Amniotic epithelial cell (primary cell): ENCODE data around the gene WDR82.

Experiments used
- DNase-seq: peaks from one replicate; pipeline ENCODE4 v3.0.0-alpha.2; 2010; ENCODE audit warnings: low read depth

The WDR82 gene

DNA sequence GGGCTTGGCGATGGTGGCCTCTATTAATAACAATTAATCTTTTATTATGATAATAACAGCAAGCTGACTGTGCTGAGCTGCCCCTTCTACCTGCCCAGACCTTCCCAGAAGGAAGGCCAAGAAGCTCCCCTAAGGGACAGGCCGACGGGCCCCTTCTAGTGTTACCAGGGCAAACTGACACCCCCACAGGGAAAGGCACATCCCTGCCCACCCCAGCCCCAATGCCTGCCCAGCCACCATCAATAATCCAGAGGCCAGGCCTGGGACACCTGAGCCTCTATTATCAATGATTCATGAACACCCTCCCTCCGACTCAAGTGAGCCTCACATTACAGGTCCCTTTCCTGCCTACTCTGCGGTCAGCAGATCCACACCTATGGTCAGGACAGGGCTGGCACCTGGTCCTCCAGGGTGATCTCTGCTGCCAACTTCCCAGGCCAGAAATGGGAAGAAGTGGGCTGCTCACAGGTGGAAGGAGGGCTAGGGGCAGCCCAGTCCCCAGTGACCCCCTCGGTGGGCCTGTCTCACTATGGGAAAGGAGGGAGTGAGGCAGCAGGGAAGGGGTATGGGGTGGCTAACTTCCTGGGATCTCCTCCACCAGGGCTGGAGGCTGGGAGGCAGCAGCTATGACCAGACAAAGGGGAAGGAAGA, 41.3 kb downstream of the WDR82 start:
- DNase-seq: no peak

DNA sequence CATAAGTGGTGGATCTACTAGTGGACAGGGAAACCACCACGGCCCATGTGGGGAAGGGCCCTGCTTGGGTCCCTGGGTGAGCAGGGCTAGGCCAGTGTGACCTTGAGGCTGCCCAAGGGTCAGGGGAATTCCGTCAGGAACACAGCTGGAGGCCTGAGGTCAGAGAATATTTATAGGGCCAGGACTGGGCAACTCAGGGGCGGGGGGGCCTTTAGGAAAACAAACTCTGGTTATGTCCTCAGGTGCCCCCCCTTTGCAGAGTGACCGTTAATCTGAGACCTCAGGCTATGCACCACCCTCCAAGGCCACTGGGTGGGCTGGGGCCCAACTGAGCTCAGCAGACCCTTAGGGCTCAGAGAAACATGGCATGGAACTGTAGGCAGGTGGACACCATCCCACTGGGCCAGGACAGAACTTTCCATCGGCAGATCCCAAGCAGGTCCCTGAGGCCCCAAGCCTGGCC, 42.0 kb downstream of the WDR82 start:
- DNase-seq: no peak

DNA sequence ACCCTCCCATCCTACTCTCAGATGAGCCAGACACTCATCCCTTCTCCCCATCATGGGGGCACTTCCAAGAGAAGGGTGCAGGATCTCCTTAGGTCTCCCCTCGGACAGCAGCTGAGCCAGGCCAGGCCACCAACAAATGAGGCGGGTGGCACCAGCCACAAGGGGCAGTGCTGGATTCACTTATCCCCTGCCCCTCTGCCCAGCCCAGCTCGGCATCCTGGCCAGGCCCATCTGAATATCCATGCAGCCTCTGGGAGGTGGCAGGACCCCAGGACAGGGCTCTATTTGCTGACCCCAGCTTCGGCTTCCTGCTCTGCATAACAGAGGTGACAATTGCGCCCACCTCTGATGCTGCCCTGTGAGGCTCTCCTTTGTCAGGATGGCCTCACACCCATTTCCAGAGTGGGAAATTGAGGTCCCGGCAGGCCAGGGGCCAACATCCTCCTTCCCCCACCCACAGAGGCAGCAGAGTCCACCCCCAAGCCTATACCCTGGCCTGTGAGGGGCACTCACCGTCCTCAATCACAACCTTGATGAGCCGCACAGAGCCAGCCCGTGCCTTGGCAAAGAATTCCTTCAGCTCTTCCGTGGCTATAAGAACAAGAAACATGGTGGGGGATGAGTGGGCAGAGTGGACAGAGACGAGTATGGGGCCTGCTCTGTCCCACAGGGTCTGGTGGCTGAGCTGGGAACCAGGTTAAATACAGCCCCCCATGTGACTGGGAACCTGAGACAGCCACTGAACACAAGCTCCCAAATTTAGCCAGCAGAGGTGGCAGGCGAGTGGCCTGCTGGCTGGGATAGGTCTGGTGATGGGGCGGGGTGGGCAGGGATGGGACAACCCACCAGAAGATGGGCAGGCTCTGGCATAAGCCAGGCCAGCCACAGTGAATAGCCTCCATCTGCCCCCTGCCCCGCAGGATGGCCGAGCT, 43.7 kb downstream of the WDR82 start:
- DNase-seq: no peak

DNA sequence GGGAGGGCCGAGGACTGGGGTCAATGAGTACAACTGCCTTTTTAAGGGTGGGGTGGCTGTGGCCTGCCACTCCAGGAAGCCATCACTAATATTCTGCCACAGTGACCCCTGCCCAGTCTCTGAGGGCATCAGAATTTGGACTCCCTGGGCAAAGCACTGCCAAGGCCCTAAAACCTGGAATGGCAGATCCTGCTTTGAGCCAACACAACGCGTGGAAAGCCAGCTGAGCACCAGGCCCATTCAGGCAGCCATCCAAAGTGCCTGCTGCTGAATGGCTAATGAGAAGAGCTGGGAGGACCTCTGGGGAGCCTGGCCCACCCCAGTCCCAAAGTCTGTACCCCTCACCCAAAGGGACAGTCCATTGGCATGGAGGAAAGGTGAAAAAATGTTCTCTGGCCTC, 44.5 kb downstream of the WDR82 start:
- no peak for DNase-seq

DNA sequence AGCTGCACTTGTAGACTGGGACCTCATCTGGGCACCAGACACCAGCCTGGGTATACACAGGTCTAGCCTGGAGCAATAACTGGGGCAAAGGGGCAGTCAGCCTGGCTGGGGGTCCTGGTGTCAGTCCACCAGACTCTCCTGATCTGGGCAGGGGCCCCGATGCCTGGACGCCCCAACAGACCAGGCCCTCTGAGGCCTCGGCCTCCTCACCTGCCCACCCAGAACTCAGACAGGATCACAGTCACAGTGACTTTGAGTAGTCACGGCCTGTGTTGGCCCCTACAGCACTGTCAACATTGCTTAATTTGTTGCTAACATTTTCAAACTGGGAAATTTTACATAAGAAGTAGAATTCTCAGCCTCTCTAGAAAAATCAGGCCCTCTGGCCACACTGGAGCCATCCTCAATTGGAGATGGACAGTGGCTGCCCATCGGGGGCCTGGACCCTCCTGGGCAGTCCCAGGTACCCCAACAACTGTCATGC, 45.3 kb downstream of the WDR82 start:
- DNase-seq: no peak

DNA sequence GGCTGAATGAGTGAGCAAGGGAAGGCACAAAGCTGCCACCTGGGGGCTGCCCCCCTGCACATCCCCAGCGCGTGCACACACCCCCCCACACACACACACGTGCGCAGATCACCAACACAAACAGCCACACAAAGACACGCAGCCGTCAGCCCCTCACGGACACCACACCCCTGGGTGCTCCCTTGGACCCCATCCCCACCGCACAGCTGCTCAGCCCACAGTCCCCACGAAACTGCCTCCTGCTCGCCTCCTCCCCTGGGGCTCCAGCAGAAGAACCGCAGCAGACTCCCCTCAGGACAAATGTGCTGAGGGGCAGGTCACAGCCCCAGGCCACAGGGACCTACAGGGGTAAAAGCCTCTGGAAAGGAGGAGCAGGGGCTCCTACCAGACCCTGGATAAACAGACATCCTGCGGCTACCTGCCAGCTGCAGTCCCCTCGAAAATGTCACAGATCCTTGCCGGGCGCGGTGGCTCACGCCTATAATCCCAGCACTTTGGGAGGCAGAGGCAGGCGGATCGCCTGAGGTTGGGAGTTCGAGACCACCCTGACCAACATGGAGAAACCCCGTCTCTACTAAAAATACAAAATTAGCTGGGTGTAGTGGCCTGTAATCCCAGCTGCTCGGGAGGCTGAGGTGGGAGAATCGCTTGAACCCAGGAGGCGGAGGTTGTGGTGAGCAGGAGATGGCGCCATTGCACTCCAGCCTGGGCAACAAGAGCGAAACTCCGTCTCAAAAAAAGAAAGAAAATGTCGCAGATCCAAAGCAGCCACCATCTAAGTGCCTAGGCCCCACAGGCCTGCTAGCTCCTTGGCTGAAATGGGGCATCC, 46.0 kb downstream of the WDR82 start:
- DNase-seq: no peak

DNA sequence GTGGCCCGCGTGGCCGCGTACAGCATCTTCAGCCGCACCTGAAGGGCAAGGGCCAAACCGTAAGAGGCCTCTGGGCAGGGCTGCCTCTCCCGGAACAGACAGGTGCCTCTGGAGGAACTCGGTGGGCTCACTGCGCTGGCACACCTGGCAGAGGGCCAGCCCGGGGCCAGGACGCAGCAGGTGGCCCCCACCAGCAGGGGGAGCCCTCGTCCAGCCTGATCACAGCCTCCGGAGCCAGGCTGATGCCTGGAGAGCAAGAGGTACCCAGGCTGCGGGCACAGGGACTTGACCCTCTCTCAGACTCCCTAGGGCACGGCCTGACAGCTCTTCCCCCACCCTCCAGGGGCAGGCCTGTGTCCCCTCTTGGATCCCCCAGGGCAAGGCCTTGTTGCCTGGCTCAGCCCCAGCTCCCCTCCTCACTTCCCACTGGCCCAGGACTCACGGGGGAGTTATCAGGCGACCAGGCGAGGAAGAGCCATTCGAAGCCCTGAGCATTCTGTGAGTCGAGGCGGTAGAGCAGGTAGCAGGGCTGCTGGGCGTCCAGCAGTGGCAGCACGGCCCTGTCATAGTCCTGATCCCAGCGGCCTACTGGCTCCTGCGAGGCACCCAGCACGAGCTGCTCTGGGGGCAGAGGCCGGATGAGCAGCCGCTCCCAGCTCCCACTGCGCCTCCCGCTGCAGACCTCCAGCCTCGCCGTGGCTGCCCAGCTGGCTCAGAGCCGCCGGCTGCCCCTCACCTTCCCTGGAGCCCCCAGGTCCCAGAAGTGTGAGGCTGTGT, 46.8 kb downstream of the WDR82 start:
- DNase-seq: peak; percentile 24

DNA sequence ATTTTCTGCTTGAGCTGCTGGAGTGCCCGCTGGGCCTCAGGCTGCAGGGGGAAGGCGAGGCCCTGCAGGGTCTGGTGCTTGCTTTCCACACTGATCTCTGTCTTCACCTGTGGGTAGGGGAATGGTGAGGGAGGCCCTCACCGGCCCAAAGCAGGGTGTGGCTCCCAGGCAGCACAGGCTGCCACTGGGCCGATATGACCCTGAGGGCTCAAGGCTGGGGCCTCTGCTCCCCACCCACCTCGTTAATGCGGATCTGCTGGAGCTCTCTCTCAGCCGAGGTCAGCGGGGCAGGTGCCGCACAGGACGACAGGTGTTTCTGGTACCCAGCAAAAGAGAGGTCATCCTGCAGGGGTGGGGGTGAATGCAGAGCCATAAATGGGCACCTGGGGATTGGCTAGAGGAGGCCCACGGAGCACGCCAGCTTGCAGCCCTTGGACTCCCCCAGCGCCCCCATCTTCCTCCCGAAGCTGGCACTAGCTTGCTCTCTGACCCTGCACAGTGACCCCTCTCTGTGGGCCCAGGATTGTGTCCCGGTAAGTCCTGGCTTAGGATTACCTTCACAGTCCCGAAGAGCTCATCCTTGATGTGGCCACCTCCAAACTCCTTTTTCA, 47.5 kb downstream of the WDR82 start:
- no peak for DNase-seq

DNA sequence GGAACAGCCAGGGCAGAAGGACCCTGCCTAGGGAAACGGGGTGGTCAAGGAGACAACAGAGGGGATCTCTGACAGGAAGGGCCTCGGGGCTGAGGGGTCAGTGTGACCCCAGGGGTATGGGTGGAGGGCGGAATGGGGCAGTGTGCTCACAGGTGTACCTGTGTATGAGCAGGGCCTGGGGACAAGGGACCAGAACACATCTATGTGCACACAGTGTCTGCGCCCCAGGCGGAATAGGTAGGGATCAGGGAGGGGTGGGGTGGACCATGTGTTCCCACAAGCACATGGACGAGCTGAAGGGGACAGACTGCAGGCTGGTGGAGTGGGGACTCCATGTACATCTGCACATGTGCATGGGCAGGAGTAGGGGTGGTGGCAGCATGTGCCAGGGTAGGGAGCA, 48.0 kb downstream of the WDR82 start:
- DNase-seq: no peak

DNA sequence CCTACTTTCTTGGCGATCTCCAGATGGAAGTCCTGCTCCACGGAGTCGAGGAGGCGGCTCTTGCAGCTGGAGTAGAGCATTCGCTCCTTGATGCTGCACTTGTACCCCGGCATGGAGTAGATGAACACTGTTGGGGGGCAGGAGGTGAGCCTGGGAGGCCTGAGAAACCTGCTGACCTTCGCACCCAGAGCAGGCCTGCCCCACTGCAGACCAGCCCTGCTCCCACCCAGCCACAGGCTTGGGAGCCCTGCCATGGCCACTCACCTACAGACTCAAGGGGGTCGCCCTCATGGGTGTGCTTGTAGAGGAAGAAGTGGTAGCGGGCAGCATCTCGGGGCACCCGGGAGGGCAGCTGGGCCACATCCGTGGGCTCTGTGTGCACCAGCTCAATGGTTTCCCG, 48.8 kb downstream of the WDR82 start:
- DNase-seq: no peak

DNA sequence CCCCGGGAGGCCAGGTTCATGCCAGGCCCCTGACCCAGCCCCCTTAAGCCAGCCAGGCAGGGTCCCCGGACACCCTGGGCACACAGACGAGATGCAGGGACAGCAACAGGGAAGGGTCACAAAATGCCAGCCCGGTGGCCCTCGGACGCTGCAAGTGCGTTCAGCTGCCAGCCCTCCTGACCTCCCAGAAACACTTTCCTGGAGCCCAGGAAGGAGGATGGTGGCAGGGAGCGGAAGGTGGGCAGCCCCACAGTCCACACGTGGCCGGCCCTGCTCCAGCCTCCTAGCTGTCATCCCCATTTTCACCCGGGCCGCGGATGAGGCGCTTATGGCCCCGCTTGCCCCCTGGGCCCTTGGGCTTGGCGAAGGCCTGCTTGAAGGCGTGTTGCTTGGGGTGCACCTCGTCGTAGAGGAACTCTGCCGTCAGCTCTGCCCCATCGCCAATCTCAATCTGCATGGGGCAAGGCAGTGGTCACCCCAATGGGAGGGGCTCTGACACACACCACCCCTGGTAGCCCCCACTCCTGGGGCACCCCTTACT, 49.6 kb downstream of the WDR82 start:
- DNase-seq: no peak

DNA sequence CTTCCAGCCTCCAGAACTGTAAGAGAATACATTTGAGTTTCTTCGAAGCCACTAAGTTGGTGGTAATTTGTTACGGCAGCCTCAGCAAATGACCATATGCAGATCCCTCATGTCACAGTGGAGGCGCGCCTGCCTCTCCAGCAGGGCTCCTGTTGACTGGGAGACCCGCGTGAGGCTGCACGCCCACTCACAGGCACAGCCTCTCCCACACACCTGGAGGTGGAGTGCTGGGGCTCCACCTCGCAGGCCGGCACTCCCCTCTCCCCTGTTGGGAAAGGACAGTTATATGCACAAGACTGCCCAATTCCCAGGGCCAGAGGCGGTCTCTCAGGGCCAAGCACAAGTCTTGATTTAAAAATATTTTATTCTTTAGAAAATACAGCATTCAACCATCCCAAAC, 50.2 kb downstream of the WDR82 start:
- no peak for DNase-seq

DNA sequence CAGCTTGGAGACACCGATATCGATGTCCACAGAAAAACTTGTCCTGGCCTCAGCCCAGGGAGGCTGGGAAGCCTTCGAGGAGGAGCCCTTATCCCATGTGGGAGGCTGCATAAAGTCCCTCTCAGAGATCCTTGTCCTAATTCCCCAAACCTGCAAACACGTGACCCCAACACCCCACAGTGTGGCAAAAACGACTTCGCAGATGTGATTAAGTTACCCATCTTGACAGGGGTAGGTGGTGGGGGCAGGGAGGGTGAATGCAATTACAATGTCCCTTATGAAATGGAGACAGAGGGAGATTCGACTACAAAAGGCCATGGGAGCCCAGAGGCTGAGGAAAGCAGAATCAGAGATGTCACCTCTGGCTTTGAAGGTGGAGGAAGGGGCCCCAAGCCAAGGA, 50.7 kb downstream of the WDR82 start:
- DNase-seq: no peak

DNA sequence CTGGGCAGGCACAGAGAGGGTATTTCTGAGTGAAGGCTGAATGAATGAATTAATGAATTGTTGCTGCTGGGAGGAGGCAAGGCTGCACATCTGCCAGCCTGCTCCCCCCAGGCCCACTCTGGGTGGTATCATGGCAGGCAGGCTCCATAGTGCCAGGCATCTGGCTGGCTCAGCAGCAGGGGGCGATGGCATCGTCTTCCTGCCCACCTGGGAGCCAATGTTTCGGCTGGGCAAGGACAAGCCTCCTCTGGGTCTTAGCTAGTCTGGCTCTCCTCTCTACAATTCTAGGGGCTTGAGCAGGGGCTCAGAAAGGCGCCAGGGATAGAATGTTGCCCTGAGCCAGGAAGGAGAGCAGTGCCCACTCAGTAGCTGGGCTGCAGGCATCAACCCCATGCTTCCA, 51.3 kb downstream of the WDR82 start:
- DNase-seq: no peak

DNA sequence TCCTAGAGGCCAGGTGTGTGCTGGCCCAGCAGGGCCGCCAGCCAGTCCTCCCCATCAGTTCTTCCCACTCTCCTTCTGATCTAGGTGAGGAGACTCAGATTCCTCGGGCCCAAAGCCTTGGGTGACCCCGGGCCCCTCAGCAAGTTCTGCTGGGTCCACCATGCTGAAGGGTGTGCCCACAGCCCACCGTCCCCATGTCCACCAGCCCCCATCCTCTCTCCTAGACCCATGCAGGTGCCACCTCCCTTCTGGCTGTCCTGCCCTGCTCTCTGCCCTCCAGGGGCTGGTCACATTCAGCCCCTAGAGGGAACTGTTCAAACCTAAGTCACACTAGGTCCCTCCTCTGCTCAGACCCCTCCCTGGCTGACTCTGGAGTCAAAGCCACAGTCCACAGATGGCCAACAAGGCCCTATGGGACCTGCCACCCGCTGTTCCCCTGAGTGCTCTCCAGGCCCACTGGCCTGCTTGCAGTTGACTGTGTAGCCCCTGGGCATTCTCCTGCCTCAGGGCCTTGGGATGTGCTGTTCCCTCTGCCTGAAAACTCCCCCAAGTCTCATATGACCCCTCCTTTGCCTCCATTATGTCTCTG, 52.1 kb downstream of the WDR82 start:
- no peak for DNase-seq

DNA sequence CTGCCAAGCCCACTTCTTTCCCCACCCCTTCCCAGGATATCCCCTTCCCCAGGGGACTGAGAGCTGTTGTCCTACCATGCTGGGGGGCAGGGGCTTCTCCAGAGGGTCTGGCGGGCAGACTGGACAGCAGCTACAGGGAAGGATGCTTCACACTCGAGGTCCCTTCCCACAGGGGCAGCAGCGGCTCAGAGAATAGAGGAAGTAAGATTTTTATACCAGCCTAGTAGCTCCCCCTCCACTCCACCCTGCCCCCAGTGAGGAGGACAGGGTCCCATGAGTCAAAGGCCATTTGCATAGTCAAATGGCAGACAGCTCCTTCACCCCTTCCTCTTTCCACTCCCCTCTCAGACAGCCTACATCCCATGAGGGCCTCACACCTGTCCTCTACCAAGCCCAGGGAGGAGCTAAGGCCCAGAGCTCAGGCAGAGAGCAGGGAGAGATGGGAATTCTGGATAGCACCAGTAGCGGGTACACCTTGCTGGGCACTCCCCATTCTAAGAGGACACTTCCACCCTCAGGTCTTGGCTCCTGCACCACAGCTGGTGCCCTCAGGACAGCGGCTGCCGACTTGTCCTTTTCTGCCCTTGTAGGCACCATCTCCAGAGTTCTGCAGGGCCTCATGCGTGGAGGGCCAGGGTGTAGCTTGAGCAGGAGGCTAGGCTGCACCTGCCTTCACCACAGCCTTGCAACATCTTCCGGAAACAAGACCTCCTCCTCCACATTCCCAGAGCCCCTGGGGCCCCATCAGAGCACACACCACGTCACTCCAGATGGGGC, 52.8 kb downstream of the WDR82 start, which contains the start of gene TLR9:
TLR9 (minus strand) TSS at position 194 of the 777 bp plus-strand sequence; CDS start at position 78, 116 bp downstream.
- DNase-seq: peak; percentile 57

DNA sequence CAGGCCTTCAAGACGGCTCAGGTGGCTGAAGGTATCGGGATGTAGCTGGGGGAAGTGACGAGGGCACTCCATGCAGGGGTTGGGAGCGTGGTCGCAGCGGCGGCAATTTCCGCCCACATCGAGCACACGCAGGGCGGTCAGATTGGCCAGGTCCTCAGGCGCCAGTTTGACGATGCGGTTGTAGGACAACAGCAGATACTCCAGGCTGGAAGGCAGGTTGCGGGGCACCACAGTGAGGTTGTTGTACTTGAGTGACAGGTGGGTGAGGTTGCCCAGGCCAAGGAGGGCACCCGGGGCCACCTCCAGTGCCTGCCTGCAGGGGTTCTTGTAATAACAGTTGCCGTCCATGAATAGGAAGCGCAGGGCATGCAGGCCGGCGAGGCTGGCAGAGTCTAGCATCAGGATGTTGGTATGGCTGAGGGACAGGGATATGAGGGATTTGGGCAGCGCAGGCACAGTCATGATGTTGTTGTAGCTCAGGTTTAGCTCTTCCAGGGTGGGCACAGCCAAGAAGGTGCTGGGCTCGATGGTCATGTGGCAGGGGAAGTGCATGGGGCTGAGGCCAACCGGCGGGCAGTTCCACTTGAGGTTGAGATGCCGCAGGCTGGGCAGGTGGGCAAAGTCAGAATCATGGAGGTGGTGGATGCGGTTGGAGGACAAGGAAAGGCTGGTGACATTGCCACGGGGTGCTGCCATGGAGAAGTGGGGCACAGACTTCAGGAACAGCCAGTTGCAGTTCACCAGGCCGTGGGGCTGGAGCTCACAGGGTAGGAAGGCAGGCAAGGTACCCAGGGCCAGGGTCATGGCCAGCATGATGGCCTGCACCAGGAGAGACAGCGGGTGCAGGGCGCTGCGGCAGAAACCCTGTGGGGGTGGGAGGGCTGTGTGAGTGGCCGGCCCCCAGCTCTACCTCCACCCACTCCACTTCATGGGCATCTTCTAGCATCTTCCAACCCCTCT, 54.7 kb downstream of the WDR82 start:
- no peak for DNase-seq
